Naive thymus-derived CD4-positive, alpha-beta T cell (primary cell): ENCODE data around the gene SKIC3. TPM values are rescaled to one million over a fixed set of nuclear protein-coding genes. Genes with fewer than 3 reads are reported as not detected.

ENCODE experiments used
- ATAC-seq: fragments of 150-1000 bp; cut with Tn5 transposase; 2 replicates; pipeline ENCODE4 v1.10.0; 2021; ENCODE audit warnings: mild to moderate bottlenecking, moderate library complexity
- CTCF ChIA-PET: fragments of 350-600 bp; sonication (Branson Sonifier 250); formaldehyde crosslinking; loops from one replicate; lab custom pipeline; 2021; ENCODE audit warnings: antibody characterized with exemption; lab: Charles Lee
- POLR2A ChIA-PET: fragments of 350-600 bp; sonication (Branson Sonifier 250); formaldehyde crosslinking; loops from one replicate; lab custom pipeline; 2021; ENCODE audit warnings: antibody characterized with exemption, inconsistent platforms; lab: Charles Lee
- DNase-seq, 9 donors: peaks; one replicate each; pipeline versions ENCODE4 v3.0.0 to v3.0.0-alpha.2; 2020 to 2022; ENCODE audit warnings: mixed read lengths in 1 of 9
- H3K27ac ChIP-seq: one replicate; pipeline ENCODE4 v1.7.0; 2013; ENCODE audit warnings: mild to moderate bottlenecking, low read depth, low read length, moderate library complexity
- H3K27me3 ChIP-seq, 2 donors: one replicate each; pipeline ENCODE4 v1.7.0; 2013; ENCODE audit warnings: low read length in 2 of 2, mild to moderate bottlenecking in 2 of 2, moderate library complexity in 2 of 2; ENCODE audit not compliant: control insufficient read depth in 2 of 2, insufficient read depth in 2 of 2
- H3K36me3 ChIP-seq, 3 experiments: 1 replicate in 2 of 3; 2 replicates in 1 of 3; pipeline ENCODE4 v1.7.0; 2013; ENCODE audit warnings: low read length in 3 of 3, mild to moderate bottlenecking in 3 of 3, moderate library complexity in 1 of 3; ENCODE audit not compliant: insufficient read depth in 3 of 3, control insufficient read depth in 2 of 3
- H3K4me1 ChIP-seq, 2 donors: one replicate each; pipeline ENCODE4 v1.7.0; 2013; ENCODE audit warnings: low read length in 2 of 2, mild to moderate bottlenecking in 2 of 2, moderate library complexity in 1 of 2; ENCODE audit not compliant: control insufficient read depth in 2 of 2, insufficient read depth in 2 of 2
- H3K4me3 ChIP-seq: 2 replicates; pipeline ENCODE4 v1.7.0; 2013; ENCODE audit warnings: mild to moderate bottlenecking, low read length
- H3K9me3 ChIP-seq, 3 experiments: 1 replicate in 2 of 3; 2 replicates in 1 of 3; pipeline ENCODE4 v1.7.0; 2013; ENCODE audit warnings: low read length in 3 of 3; ENCODE audit not compliant: control insufficient read depth in 2 of 3
- H3K27ac Mint-ChIP-seq, 9 donors: one replicate each; pipeline ENCODE4 v1.8.0; 2020 to 2022; ENCODE audit warnings: mixed read lengths in 9 of 9, mild to moderate bottlenecking in 8 of 9, moderate library complexity in 5 of 9, inconsistent platforms in 2 of 9
- H3K27me3 Mint-ChIP-seq, 5 donors: one replicate each; pipeline ENCODE4 v1.8.0; 2021 to 2022; ENCODE audit warnings: mixed read lengths in 5 of 5, mild to moderate bottlenecking in 1 of 5
- H3K36me3 Mint-ChIP-seq, 5 donors: one replicate each; pipeline ENCODE4 v1.8.0; 2020 to 2022; ENCODE audit warnings: mixed read lengths in 5 of 5, mild to moderate bottlenecking in 3 of 5, inconsistent platforms in 1 of 5
- H3K4me1 Mint-ChIP-seq, 7 donors: one replicate each; pipeline ENCODE4 v1.8.0; 2020 to 2022; ENCODE audit warnings: mixed read lengths in 7 of 7, mild to moderate bottlenecking in 3 of 7, inconsistent platforms in 1 of 7
- H3K4me3 Mint-ChIP-seq, 10 donors: one replicate each; pipeline ENCODE4 v1.8.0; 2020 to 2022; ENCODE audit warnings: mild to moderate bottlenecking in 10 of 10, mixed read lengths in 10 of 10, moderate library complexity in 6 of 10, inconsistent platforms in 2 of 10
- H3K9me3 Mint-ChIP-seq, 11 donors: one replicate each; pipeline ENCODE4 v1.8.0; 2020 to 2022; ENCODE audit warnings: mixed read lengths in 11 of 11, mild to moderate bottlenecking in 4 of 11, inconsistent platforms in 1 of 11, moderate library complexity in 1 of 11
- intact Hi-C, 2 donors: fragments of 100-400 bp; cut with micrococcal nuclease; formaldehyde crosslinking; loops; one replicate each; pipeline ENCODE4 v1.15.1; 2023
- polyA plus RNA-seq, 2 donors: library from polyadenylated mRNA; unstranded; fragments of 300-500 nt; fragmentation: Illumina TruSeq; gene quantifications; one replicate each; pipeline ENCODE4 v1.2.3, GENCODE V29; 2021
- total RNA-seq, 6 experiments: library from RNA in 5 of 6; stranded (reverse) in 5 of 6; gene quantifications; 1 replicate in 5 of 6; 2 replicates in 1 of 6; pipeline ENCODE4 v1.2.3 and lab custom pipeline; 2021 to 2026

SKIC3 gene
- total and polyA plus RNA-seq, 7 experiments from 2014 or later = 27.6 to 103 (median 75.0) TPM

DNA sequence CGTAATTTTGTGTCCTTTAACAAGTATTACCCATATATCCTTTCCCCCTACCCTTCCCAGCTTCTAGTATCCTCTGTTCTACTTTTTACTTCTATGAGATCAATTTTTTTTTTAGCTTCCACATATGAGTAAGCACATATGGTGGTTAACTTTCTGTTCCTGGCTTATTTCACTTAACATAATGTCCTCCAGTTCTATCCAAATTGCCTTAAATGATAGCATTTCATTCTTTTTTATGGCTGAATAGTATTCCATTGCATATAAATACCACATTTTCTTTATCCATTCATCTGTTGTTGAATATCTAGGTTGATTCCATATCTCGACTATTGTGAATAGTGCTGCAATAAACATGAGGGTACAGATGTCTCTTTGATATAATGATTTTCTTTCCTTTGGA lies 36.4 kb downstream of the SKIC3 start:
- no peaks in the 10 kb centered on the region for H3K27me3 Mint-ChIP-seq
- intact Hi-C loops = no loop called here
- H3K4me1 Mint-ChIP-seq = no peaks in the 10 kb centered on the region
- H3K9me3 Mint-ChIP-seq = peaks cover 0 to 2% (median 0%) of the 10 kb centered on the region in 11 donors
- DNase-seq (no peak), ATAC-seq (no peak)
- Histone ChIP-seq H3K36me3 (peaks cover 0 to 44% (median 17%) of the 10 kb centered on the region in 3 experiments), H3K27me3 (no peaks in the 10 kb centered on the region), H3K9me3 (no peaks in the 10 kb centered on the region), H3K27ac (no peak overlapping the region), H3K4me1 (no peaks in the 10 kb centered on the region), H3K4me3 (no peak overlapping the region)
- H3K27ac Mint-ChIP-seq = peak overlapping the region in 1 of 9 donors; percentile 8
- no peak overlapping the region for H3K4me3 Mint-ChIP-seq
- POLR2A ChIA-PET = no interaction called here
- H3K36me3 Mint-ChIP-seq = peaks cover 13 to 63% (median 46%) of the 10 kb centered on the region in 5 donors
- CTCF ChIA-PET = no interaction called here

DNA sequence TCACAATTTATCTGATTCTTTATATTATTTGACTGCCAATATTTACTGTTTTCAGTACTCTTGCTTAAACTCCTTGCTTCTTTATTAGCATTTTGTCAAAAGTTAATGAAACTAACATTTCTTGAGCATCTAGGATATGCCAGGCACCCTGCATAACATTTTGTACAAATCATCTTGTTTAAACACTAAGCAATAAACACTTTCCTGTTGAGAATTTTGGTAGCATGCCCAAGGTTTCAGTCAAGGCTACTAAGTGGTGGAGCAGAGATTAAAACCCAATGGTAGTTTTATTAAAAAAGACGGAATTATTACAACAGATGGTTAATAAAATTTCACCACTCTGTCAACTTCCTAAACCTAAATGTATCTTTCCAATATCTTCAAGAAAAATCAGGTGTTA lies 43.2 kb downstream of the SKIC3 start:
- POLR2A ChIA-PET = no interaction called here
- CTCF ChIA-PET = no interaction called here
- Histone ChIP-seq H3K27me3 (no peaks in the 10 kb centered on the region), H3K9me3 (no peaks in the 10 kb centered on the region), H3K27ac (no peak overlapping the region), H3K4me3 (no peak overlapping the region), H3K36me3 (peaks cover 2 to 63% (median 14%) of the 10 kb centered on the region in 3 experiments), H3K4me1 (no peaks in the 10 kb centered on the region)
- peaks cover 0 to 4% (median 0%) of the 10 kb centered on the region in 7 donors for H3K4me1 Mint-ChIP-seq
- H3K9me3 Mint-ChIP-seq = no peaks in the 10 kb centered on the region
- H3K4me3 Mint-ChIP-seq = no peak overlapping the region
- peak overlapping the region in 2 of 9 donors; percentile 9 to 33 for H3K27ac Mint-ChIP-seq
- peaks cover 16 to 71% (median 39%) of the 10 kb centered on the region in 5 donors for H3K36me3 Mint-ChIP-seq
- H3K27me3 Mint-ChIP-seq = no peaks in the 10 kb centered on the region
- intact Hi-C loops = no loop called here
- no peak for DNase-seq
- no peak for ATAC-seq

GRCh38 chr5:95508550-95508949 lies 46.2 kb downstream of the SKIC3 start:
- no peaks in the 10 kb centered on the region for H3K27me3 Mint-ChIP-seq
- CTCF ChIA-PET = no interaction called here
- H3K9me3 Mint-ChIP-seq = no peaks in the 10 kb centered on the region
- Histone ChIP-seq H3K9me3 (no peaks in the 10 kb centered on the region), H3K36me3 (peaks cover 5 to 59% (median 7%) of the 10 kb centered on the region in 3 experiments), H3K27me3 (no peaks in the 10 kb centered on the region), H3K4me3 (no peak overlapping the region), H3K4me1 (no peaks in the 10 kb centered on the region), H3K27ac (no peak overlapping the region)
- peak overlapping the region in 3 of 9 donors; percentile 24 to 78 (median 54) for H3K27ac Mint-ChIP-seq
- H3K4me1 Mint-ChIP-seq = peaks cover 0 to 4% (median 0%) of the 10 kb centered on the region in 7 donors
- no peak overlapping the region for H3K4me3 Mint-ChIP-seq
- POLR2A ChIA-PET = no interaction called here
- ATAC-seq (no peak), DNase-seq (no peak)
- intact Hi-C loops = loop anchor here in 1 of 2 donors (10.0 kb wide), 1 partner anchor 544 kb away; no protein-coding TSS in a partner anchor
- peaks cover 15 to 64% (median 49%) of the 10 kb centered on the region in 5 donors for H3K36me3 Mint-ChIP-seq

Other genes with a start within 250 kb of the SKIC3 start
- gene FAM81B, start 163.6 kb downstream of the SKIC3 start, total RNA-seq = not detected
- gene FAM81B, start 163.6 kb downstream of the SKIC3 start, polyA plus RNA-seq = not detected
- 1 to 10 TPM; 2.5 to 8.5 (median 4.5) TPM for gene ARSK, start 124 bp upstream of the SKIC3 start, total RNA-seq
- 10 to 100 TPM; 12.1 to 13.3 TPM for gene ARSK, start 124 bp upstream of the SKIC3 start, polyA plus RNA-seq
- 1 to 10 TPM in 3 of 5 experiments, under 1 TPM in 2; 0.48 to 1.5 (median 1.1) TPM for gene GPR150, start 65.1 kb upstream of the SKIC3 start, total RNA-seq
- 1 to 10 TPM; 3.3 to 3.5 TPM for gene GPR150, start 65.1 kb upstream of the SKIC3 start, polyA plus RNA-seq
- gene RFESD, start 91.8 kb upstream of the SKIC3 start, total RNA-seq = 1 to 10 TPM; 2.2 to 9.2 (median 6.5) TPM
- 10 to 100 TPM; 10.7 to 21.2 TPM for gene RFESD, start 91.8 kb upstream of the SKIC3 start, polyA plus RNA-seq
- gene SPATA9, start 128.0 kb upstream of the SKIC3 start, total RNA-seq = under 1 TPM in 1 of 5 experiments, not detected in 4; 0.66 TPM
- not detected for gene SPATA9, start 128.0 kb upstream of the SKIC3 start, polyA plus RNA-seq
- gene RHOBTB3, start 176.4 kb upstream of the SKIC3 start, total RNA-seq = 1 to 10 TPM in 4 of 5 experiments, under 1 TPM in 1; 0.24 to 9.6 (median 1.6) TPM
- gene RHOBTB3, start 176.4 kb upstream of the SKIC3 start, polyA plus RNA-seq = 1 to 10 TPM; 4.6 to 7.7 TPM